BLaER1 treated with 17β-estradiol and CSF1 and Interleukin-3, amounts not matched to agents 10 nM and 100 nM (cell line): Measurements from ENCODE around the gene DZIP1L.
A peak's percentile ranks its signal among the peaks of the same experiment; 100 is the strongest.

Experiments
- H3K27ac ChIP-seq, 11 experiments: shearing (Covaris generic); formaldehyde crosslinking; 2 replicates each; pipeline ENCODE4 v1.8.1; 2022
- H3K27me3 ChIP-seq, 11 experiments: shearing (Covaris generic); formaldehyde crosslinking; 2 replicates each; pipeline ENCODE4 v1.8.1; 2022
- H3K36me3 ChIP-seq, 11 experiments: shearing (Covaris generic); formaldehyde crosslinking; 2 replicates each; pipeline ENCODE4 v1.8.1; 2022
- H3K4me1 ChIP-seq, 10 experiments: shearing (Covaris generic); formaldehyde crosslinking; 2 replicates each; pipeline ENCODE4 v1.8.1; 2022
- H3K4me2 ChIP-seq, 11 experiments: shearing (Covaris generic); formaldehyde crosslinking; 2 replicates each; pipeline ENCODE4 v1.8.1; 2022
- H3K4me3 ChIP-seq, 10 experiments: shearing (Covaris generic); formaldehyde crosslinking; 2 replicates each; pipeline ENCODE4 v1.8.1; 2022
- H3K9ac ChIP-seq, 11 experiments: shearing (Covaris generic); formaldehyde crosslinking; 2 replicates each; pipeline ENCODE4 v1.8.1; 2022
- H3K9me3 ChIP-seq, 11 experiments: shearing (Covaris generic); formaldehyde crosslinking; replicated peaks in 1 of 11; 2 replicates each; pipeline ENCODE4 v1.8.1; 2022
- H4K20me1 ChIP-seq, 11 experiments: shearing (Covaris generic); formaldehyde crosslinking; 2 replicates each; pipeline ENCODE4 v1.8.1; 2022
- Cebpa-rat ChIP-seq, 11 experiments: shearing (Covaris generic); IDR thresholded peaks; 2 replicates each; pipeline ENCODE4 v1.8.1; 2022

Gene DZIP1L

DNA sequence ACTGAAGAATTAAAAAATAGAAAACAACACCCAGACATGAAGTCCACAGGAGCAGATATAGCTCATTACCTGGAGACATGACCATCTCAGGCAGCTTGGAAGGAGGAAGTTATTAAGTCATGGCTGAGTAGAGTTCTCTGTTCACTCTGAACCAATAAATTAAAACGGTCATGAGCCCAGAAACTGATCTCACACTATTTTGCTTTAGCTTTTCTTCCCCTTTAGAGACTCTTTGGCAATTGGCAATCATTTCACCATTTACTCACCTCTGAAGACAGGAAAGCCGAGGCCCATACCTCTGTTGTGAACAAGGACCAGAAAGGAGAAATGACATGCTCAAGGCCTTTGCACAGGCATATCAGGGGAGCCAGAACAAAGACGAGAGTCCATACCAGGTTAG is 78.8 kb downstream of the DZIP1L start:
- peaks cover 0 to 5% (median 2%) of the 10 kb centered on the region in 10 experiments; a peak in 4 of 20 replicates for H3K4me1 ChIP-seq
- H3K4me3 ChIP-seq: no peak overlapping the region
- peak overlapping the region in 1 of 11 experiments; percentile 19; a peak in 1 of 22 replicates for H3K4me2 ChIP-seq
- TF ChIP-seq Cebpa-rat (IDR thresholded peaks at IDR 0.05): no peak
- H3K9me3 ChIP-seq: no peaks in the 10 kb centered on the region
- H3K36me3 ChIP-seq: no peaks in the 10 kb centered on the region
- H4K20me1 ChIP-seq: no peaks in the 10 kb centered on the region
- no peak overlapping the region for H3K27ac ChIP-seq
- no peaks in the 10 kb centered on the region for H3K27me3 ChIP-seq
- H3K9ac ChIP-seq: no peak overlapping the region

DNA sequence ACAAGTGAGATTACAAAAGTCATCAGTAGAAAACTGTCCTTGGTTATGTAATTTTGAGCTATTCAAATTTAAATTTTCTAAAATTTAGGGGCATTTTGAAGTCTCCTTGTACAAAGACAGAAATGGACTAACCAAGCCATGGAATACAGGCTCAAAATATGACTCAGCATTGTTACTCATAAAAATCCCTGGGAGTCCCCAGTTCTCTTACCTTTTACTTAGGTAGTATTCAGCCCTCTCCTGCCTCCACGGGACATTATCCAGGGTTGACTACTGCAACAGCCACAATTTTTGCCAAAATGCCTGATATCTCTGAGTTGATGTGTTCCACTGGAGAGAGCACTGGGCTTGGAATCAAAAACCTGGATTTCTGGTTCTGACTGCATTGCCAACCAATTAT is 80.5 kb downstream of the DZIP1L start:
- no peak overlapping the region for H3K27ac ChIP-seq
- no peak overlapping the region for H3K9ac ChIP-seq
- no peak overlapping the region for H3K4me3 ChIP-seq
- H3K27me3 ChIP-seq: no peaks in the 10 kb centered on the region
- peaks cover 0 to 5% (median 2%) of the 10 kb centered on the region in 10 experiments; a peak in 4 of 20 replicates for H3K4me1 ChIP-seq
- H4K20me1 ChIP-seq: no peaks in the 10 kb centered on the region
- no peaks in the 10 kb centered on the region for H3K9me3 ChIP-seq
- no peak for TF ChIP-seq Cebpa-rat (IDR thresholded peaks at IDR 0.05)
- H3K4me2 ChIP-seq: no peak overlapping the region
- no peaks in the 10 kb centered on the region for H3K36me3 ChIP-seq

- Histone ChIP-seq H4K20me1 (no peaks in the 10 kb centered on the region), H3K4me2 (no peak overlapping the region), H3K27ac (no peak overlapping the region), H3K9me3 (no peaks in the 10 kb centered on the region), H3K4me1 (peaks cover 0 to 5% (median 2%) of the 10 kb centered on the region in 10 experiments; a peak in 4 of 20 replicates), H3K4me3 (no peak overlapping the region), H3K9ac (no peak overlapping the region), H3K36me3 (no peaks in the 10 kb centered on the region), H3K27me3 (no peaks in the 10 kb centered on the region)
- TF ChIP-seq Cebpa-rat (IDR thresholded peaks at IDR 0.05): no peak
These were observed 82.2 kb downstream of the DZIP1L start for GRCh38 chr3:138033202-138033691.

DNA sequence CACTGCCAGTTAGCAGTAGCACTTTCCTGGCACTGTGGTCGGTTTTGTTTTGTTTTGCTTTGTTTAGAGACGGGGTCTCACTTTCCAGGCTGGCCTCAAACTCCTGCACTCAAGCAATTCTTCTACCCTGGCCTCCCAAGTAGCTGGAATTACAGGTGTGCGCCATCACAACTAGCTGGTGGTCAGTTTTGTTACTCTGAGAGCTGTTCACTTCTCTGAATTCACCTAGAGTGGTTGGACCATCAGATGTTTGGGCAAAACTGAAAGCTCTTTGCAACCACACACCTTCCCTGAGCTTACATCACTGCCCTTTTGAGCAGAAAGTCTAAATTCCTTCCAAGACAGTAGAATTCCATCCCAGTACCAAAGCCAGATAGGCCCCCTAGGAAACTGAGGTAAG is 82.8 kb downstream of the DZIP1L start:
- H4K20me1 ChIP-seq: no peaks in the 10 kb centered on the region
- no peak for TF ChIP-seq Cebpa-rat (IDR thresholded peaks at IDR 0.05)
- H3K4me1 ChIP-seq: peaks cover 0 to 5% (median 2%) of the 10 kb centered on the region in 10 experiments; a peak in 4 of 20 replicates
- no peaks in the 10 kb centered on the region for H3K36me3 ChIP-seq
- H3K27ac ChIP-seq: no peak overlapping the region
- H3K4me3 ChIP-seq: no peak overlapping the region
- H3K9ac ChIP-seq: no peak overlapping the region
- no peak overlapping the region for H3K4me2 ChIP-seq
- no peaks in the 10 kb centered on the region for H3K9me3 ChIP-seq
- H3K27me3 ChIP-seq: no peaks in the 10 kb centered on the region

GRCh38 chr3:138031536-138031935 is 83.9 kb downstream of the DZIP1L start:
- no peak for TF ChIP-seq Cebpa-rat (IDR thresholded peaks at IDR 0.05)
- Histone ChIP-seq H3K9ac (no peak overlapping the region), H3K4me2 (no peak overlapping the region), H3K27ac (no peak overlapping the region), H3K36me3 (no peaks in the 10 kb centered on the region), H3K9me3 (no peaks in the 10 kb centered on the region), H3K4me1 (peaks cover 0 to under 1% (median 0%) of the 10 kb centered on the region in 10 experiments; a peak in 1 of 20 replicates), H4K20me1 (no peaks in the 10 kb centered on the region), H3K27me3 (no peaks in the 10 kb centered on the region), H3K4me3 (no peak overlapping the region)

- Histone ChIP-seq H3K36me3 (no peaks in the 10 kb centered on the region), H3K4me1 (no peaks in the 10 kb centered on the region), H3K4me3 (no peak overlapping the region), H3K27me3 (no peaks in the 10 kb centered on the region), H3K9ac (no peak overlapping the region), H3K9me3 (no peaks in the 10 kb centered on the region), H4K20me1 (no peaks in the 10 kb centered on the region), H3K27ac (no peak overlapping the region), H3K4me2 (no peak overlapping the region)
- TF ChIP-seq Cebpa-rat (IDR thresholded peaks at IDR 0.05): no peak
These were observed 84.6 kb downstream of the DZIP1L start for GRCh38 chr3:138030734-138031280.

- no peaks in the 10 kb centered on the region for H3K9me3 ChIP-seq
- TF ChIP-seq Cebpa-rat (IDR thresholded peaks at IDR 0.05): no peak
- no peaks in the 10 kb centered on the region for H3K4me1 ChIP-seq
- H3K27ac ChIP-seq: no peak overlapping the region
- no peaks in the 10 kb centered on the region for H3K36me3 ChIP-seq
- H4K20me1 ChIP-seq: no peaks in the 10 kb centered on the region
- no peak overlapping the region for H3K4me3 ChIP-seq
- H3K27me3 ChIP-seq: no peaks in the 10 kb centered on the region
- no peak overlapping the region for H3K4me2 ChIP-seq
- no peak overlapping the region for H3K9ac ChIP-seq
These were observed 87.6 kb downstream of the DZIP1L start for GRCh38 chr3:138027821-138028220.

GRCh38 chr3:138025553-138025952 is 89.9 kb downstream of the DZIP1L start:
- Histone ChIP-seq H3K27ac (no peak overlapping the region), H3K36me3 (no peaks in the 10 kb centered on the region), H3K4me2 (no peak overlapping the region), H3K9me3 (no peaks in the 10 kb centered on the region), H4K20me1 (no peaks in the 10 kb centered on the region), H3K4me1 (no peaks in the 10 kb centered on the region), H3K4me3 (no peak overlapping the region), H3K27me3 (no peaks in the 10 kb centered on the region), H3K9ac (no peak overlapping the region)
- no peak for TF ChIP-seq Cebpa-rat (IDR thresholded peaks at IDR 0.05)

GRCh38 chr3:138023754-138024153 is 91.7 kb downstream of the DZIP1L start:
- TF ChIP-seq Cebpa-rat (IDR thresholded peaks at IDR 0.05): no peak
- Histone ChIP-seq H3K4me1 (no peaks in the 10 kb centered on the region), H3K4me2 (no peak overlapping the region), H3K9ac (no peak overlapping the region), H3K27me3 (no peaks in the 10 kb centered on the region), H3K9me3 (no peaks in the 10 kb centered on the region), H3K4me3 (no peak overlapping the region), H3K36me3 (no peaks in the 10 kb centered on the region), H3K27ac (no peak overlapping the region), H4K20me1 (no peaks in the 10 kb centered on the region)

- no peak overlapping the region for H3K4me2 ChIP-seq
- no peak overlapping the region for H3K9ac ChIP-seq
- H3K36me3 ChIP-seq: no peaks in the 10 kb centered on the region
- H3K27ac ChIP-seq: no peak overlapping the region
- H3K9me3 ChIP-seq: no peaks in the 10 kb centered on the region
- H4K20me1 ChIP-seq: no peaks in the 10 kb centered on the region
- no peak overlapping the region for H3K4me3 ChIP-seq
- H3K4me1 ChIP-seq: no peaks in the 10 kb centered on the region
- TF ChIP-seq Cebpa-rat (IDR thresholded peaks at IDR 0.05): no peak
- H3K27me3 ChIP-seq: no peaks in the 10 kb centered on the region
These were observed 95.9 kb downstream of the DZIP1L start for GRCh38 chr3:138019281-138020069.
